Measurements from ENCODE around the gene TGFB1. TPM values are rescaled to one million over a fixed set of nuclear protein-coding genes. Genes with fewer than 3 reads are reported as not detected.
A peak's percentile ranks its signal among the peaks of the same experiment; 100 is the strongest.

The TGFB1 gene
- total RNA-seq, 1 experiment from 2014 or later: 42.6 TPM

GRCh38 chr19:41311613-41312012, 42.1 kb downstream of the TGFB1 start:
- Histone ChIP-seq H3K4me3 (ENCODE audit: low read depth in 2 of 2, low read length in 2 of 2) (no peak overlapping the region; a peak in 1 of 4 replicates), H3K36me3 (ENCODE audit: control insufficient read depth, insufficient read depth, low read length) (peaks cover 2% of the 10 kb centered on the region; the same call in 1 of the 2 replicates), H3K4me1 (ENCODE audit: control insufficient read depth, insufficient read depth, low read length) (peaks cover 15% of the 10 kb centered on the region), H3K27ac (ENCODE audit: low read length) (no peak overlapping the region), H3K27me3 (ENCODE audit: control insufficient read depth, insufficient read depth, low read length) (no peaks in the 10 kb centered on the region), H3K9me3 (ENCODE audit: control insufficient read depth, insufficient read depth, low read depth, low read length) (no peaks in the 10 kb centered on the region)
- DNase-seq (ENCODE audit: low read depth, low spot score): no peak
- intact Hi-C loops (cut with micrococcal nuclease; ENCODE audit: unreplicated experiment) (no loop called here), in situ Hi-C loops (cut with HindIII; ENCODE audit: low pct_unique_long_range_greater_than_20kb, low sequenced_read_pairs) (no loop called here)
- ATAC-seq: no peak
- ChIA-PET CTCF (no interaction called here), POLR2A (no interaction called here)
- no peak for TF ChIP-seq TCF7L2 (IDR thresholded peaks at IDR 0.05; ENCODE audit: low read depth, low read length)
- TF ChIP-seq SIN3A (IDR thresholded peaks at IDR 0.05; ENCODE audit: borderline replicate concordance, insufficient read depth, low read depth, low read length): no peak
- no peak for TF ChIP-seq CTCF (IDR thresholded peaks at IDR 0.05)
- TF ChIP-seq REST (IDR thresholded peaks at IDR 0.05; ENCODE audit: insufficient read depth in 1 of 2, low read depth in 2 of 2, low read length in 1 of 2): no peak
- TF ChIP-seq POLR2AphosphoS5 (IDR thresholded peaks at IDR 0.05; ENCODE audit: low read depth, low read length): no peak
- no TSS peak for BruUV-seq (replicated peaks)

- ChIA-PET POLR2A (no interaction called here), CTCF (no interaction called here)
- peak overlapping the region; percentile 63 to 75 for H3K4me3 ChIP-seq (ENCODE audit: low read depth in 2 of 2, low read length in 2 of 2)
- no peaks in the 10 kb centered on the region for H3K27me3 ChIP-seq (ENCODE audit: control insufficient read depth, insufficient read depth, low read length)
- DNase-seq (ENCODE audit: low read depth, low spot score): no peak
- TF ChIP-seq POLR2AphosphoS5 (IDR thresholded peaks at IDR 0.05; ENCODE audit: low read depth, low read length): no peak
- no peak for TF ChIP-seq CTCF (IDR thresholded peaks at IDR 0.05)
- peaks cover 2% of the 10 kb centered on the region; the same call in 1 of the 2 replicates for H3K36me3 ChIP-seq (ENCODE audit: control insufficient read depth, insufficient read depth, low read length)
- intact Hi-C loops (cut with micrococcal nuclease; ENCODE audit: unreplicated experiment) (no loop called here), in situ Hi-C loops (cut with HindIII; ENCODE audit: low pct_unique_long_range_greater_than_20kb, low sequenced_read_pairs) (no loop called here)
- H3K4me1 ChIP-seq (ENCODE audit: control insufficient read depth, insufficient read depth, low read length): peaks cover 15% of the 10 kb centered on the region
- no peaks in the 10 kb centered on the region for H3K9me3 ChIP-seq (ENCODE audit: control insufficient read depth, insufficient read depth, low read depth, low read length)
- BruUV-seq (replicated peaks): no TSS peak
- H3K27ac ChIP-seq (ENCODE audit: low read length): peak overlapping the region; percentile 89
- ATAC-seq: no peak
These were observed 42.6 kb downstream of the TGFB1 start for GRCh38 chr19:41311072-41311471.
